Activated CD4-positive, CD25-positive, alpha-beta regulatory T cell treated with anti-CD3 and anti-CD28 coated beads, Interleukin-2, amount 50 U/mL, for 72 hours (primary cell): ENCODE data around the gene NNMT.

Experiments
- DNase-seq: peaks from one replicate; pipeline ENCODE4 v3.0.0; 2021

NNMT gene

GRCh38 chr11:114295676-114296604 lies at the start of gene NNMT:
Gene NNMT (plus strand): TSS chr11:114296399. CDS start chr11:114296557, 158 bp downstream.
- no peak for DNase-seq

- DNase-seq = no peak
These were observed 49.0 kb upstream of the NNMT start for GRCh38 chr11:114247070-114247789.

- DNase-seq = no peak
These were observed 46.0 kb upstream of the NNMT start for GRCh38 chr11:114250180-114250579.

GRCh38 chr11:114250993-114251814 lies 45.0 kb upstream of the NNMT start:
- DNase-seq = no peak

- DNase-seq = no peak
These were observed 44.3 kb upstream of the NNMT start for GRCh38 chr11:114251815-114252337.

GRCh38 chr11:114252767-114253166 lies 43.4 kb upstream of the NNMT start:
- DNase-seq = no peak

GRCh38 chr11:114253771-114254170 lies 42.4 kb upstream of the NNMT start:
- DNase-seq = no peak

- no peak for DNase-seq
These were observed 41.5 kb upstream of the NNMT start for GRCh38 chr11:114254571-114255146.

- DNase-seq = no peak
These were observed 40.9 kb upstream of the NNMT start for GRCh38 chr11:114255289-114255688.

GRCh38 chr11:114256176-114256966 lies 39.8 kb upstream of the NNMT start:
- DNase-seq = no peak

GRCh38 chr11:114256967-114257286 lies 39.3 kb upstream of the NNMT start:
- no peak for DNase-seq

GRCh38 chr11:114257621-114258558 lies 38.3 kb upstream of the NNMT start:
- DNase-seq = no peak

- DNase-seq = no peak
These were observed 37.5 kb upstream of the NNMT start for GRCh38 chr11:114258696-114259095.

GRCh38 chr11:114259124-114259526 lies 37.1 kb upstream of the NNMT start:
- no peak for DNase-seq

- DNase-seq = no peak
These were observed 36.6 kb upstream of the NNMT start for GRCh38 chr11:114259551-114259983.

- DNase-seq = no peak
These were observed 36.1 kb upstream of the NNMT start for GRCh38 chr11:114260077-114260476.

- DNase-seq = no peak
These were observed 35.7 kb upstream of the NNMT start for GRCh38 chr11:114260483-114260882.

GRCh38 chr11:114261791-114262190 lies 34.4 kb upstream of the NNMT start:
- no peak for DNase-seq

GRCh38 chr11:114262681-114263512 lies 33.3 kb upstream of the NNMT start:
- no peak for DNase-seq
